HUES48 (cell line): ENCODE results near the gene KIFAP3.

Experiments
- H3K27ac ChIP-seq: one replicate; pipeline ENCODE4 v1.7.0; 2013; ENCODE audit warnings: low read depth, low read length, inconsistent platforms
- H3K27me3 ChIP-seq: 2 replicates; pipeline ENCODE4 v1.6.1; 2013; ENCODE audit warnings: mild to moderate bottlenecking, low read length; ENCODE audit not compliant: control insufficient read depth, insufficient read depth
- H3K36me3 ChIP-seq: 2 replicates; pipeline ENCODE4 v1.6.1; 2013; ENCODE audit warnings: low read length; ENCODE audit not compliant: control insufficient read depth, insufficient read depth
- H3K4me1 ChIP-seq: 2 replicates; pipeline ENCODE4 v1.6.1; 2013; ENCODE audit warnings: mild to moderate bottlenecking, low read length; ENCODE audit not compliant: control insufficient read depth, insufficient read depth
- H3K4me3 ChIP-seq: 2 replicates; pipeline ENCODE4 v1.5.1; 2013; ENCODE audit warnings: mild to moderate bottlenecking, low read depth, low read length
- H3K9ac ChIP-seq: 2 replicates; pipeline ENCODE4 v1.6.1; 2013; ENCODE audit warnings: mild to moderate bottlenecking, low read depth, low read length, moderate library complexity
- H3K9me3 ChIP-seq: 2 replicates; pipeline ENCODE4 v1.6.1; 2013; ENCODE audit warnings: low read length; ENCODE audit not compliant: control insufficient read depth, insufficient read depth

The KIFAP3 gene

GRCh38 chr1:169943963-169944526 is 130.4 kb downstream of the KIFAP3 start:
- H3K9ac ChIP-seq = no peak overlapping the region
- H3K4me3 ChIP-seq = no peak overlapping the region
- no peak overlapping the region for H3K27ac ChIP-seq
- H3K36me3 ChIP-seq = no peaks in the 10 kb centered on the region
- peaks cover under 1% of the 10 kb centered on the region; the same call in 1 of the 2 replicates for H3K4me1 ChIP-seq
- no peaks in the 10 kb centered on the region for H3K27me3 ChIP-seq
- no peaks in the 10 kb centered on the region for H3K9me3 ChIP-seq

DNA sequence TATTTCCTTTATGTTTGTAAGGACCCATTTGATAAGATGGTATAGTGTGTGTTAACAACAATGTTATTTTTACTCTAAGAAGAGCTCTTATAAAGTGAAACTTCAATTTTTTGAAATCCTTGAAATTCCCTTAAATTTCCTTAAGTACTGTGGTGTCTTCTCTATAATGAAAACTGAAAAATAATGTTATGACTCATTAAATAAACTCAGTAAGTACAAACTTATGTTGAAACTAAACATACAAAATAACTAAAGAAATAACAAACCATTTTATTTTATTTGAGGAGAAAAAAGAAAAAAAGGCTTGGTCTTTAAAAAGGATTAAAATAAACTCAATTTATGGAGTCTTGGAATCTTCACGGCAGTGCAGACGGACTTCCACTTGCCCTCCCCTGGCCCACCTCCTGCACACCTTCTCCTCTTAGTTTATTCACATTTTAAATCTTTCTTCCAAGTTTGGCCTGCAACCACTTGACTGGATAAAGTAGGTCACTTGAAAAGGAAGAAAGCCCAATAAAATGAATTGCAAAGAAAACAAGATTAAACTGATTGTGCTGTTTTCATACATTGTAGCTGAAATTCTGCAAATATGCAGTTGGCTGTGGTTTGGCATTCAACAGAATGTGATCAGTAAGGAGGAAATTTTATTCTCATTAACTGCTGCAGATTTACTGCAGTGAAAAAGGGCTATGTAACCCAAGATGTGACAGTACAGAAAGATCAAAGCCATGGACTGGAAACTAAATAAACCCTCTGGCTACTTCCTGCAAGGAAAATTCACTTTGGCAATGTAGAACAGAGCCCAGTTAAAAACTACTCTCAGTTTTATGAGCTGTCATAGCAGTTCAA is 132.3 kb downstream of the KIFAP3 start:
- no peaks in the 10 kb centered on the region for H3K27me3 ChIP-seq
- H3K36me3 ChIP-seq = no peaks in the 10 kb centered on the region
- H3K4me1 ChIP-seq = no peaks in the 10 kb centered on the region
- no peak overlapping the region for H3K4me3 ChIP-seq
- H3K27ac ChIP-seq = no peak overlapping the region
- H3K9ac ChIP-seq = no peak overlapping the region
- no peaks in the 10 kb centered on the region for H3K9me3 ChIP-seq

- H3K4me3 ChIP-seq = no peak overlapping the region
- H3K4me1 ChIP-seq = no peaks in the 10 kb centered on the region
- H3K36me3 ChIP-seq = no peaks in the 10 kb centered on the region
- H3K27me3 ChIP-seq = no peaks in the 10 kb centered on the region
- no peak overlapping the region for H3K27ac ChIP-seq
- no peak overlapping the region for H3K9ac ChIP-seq
- no peaks in the 10 kb centered on the region for H3K9me3 ChIP-seq
Measured at GRCh38 chr1:169933984-169934725, 140.3 kb downstream of the KIFAP3 start.

DNA sequence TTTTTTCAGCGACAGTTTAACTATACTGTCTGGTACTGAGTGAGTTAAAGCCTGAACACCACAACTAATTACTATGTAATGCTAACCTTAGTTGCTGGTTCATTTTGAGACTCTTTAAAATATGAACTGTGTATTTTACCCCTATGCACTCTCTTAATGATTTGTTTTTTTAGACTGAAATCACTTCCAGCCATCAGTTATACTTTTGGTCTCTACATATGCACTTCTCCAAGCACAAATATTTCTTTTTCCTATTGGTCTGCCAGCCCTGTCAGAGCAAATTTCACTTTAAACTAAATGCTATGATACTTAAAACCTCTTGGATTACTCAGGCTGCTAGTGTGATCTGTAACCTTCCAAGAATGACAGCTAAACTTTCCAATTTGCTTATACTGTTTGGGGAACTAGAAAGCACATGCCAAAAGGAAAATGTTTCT is 142.7 kb downstream of the KIFAP3 start:
- no peak overlapping the region for H3K4me3 ChIP-seq
- no peaks in the 10 kb centered on the region for H3K27me3 ChIP-seq
- no peak overlapping the region for H3K9ac ChIP-seq
- no peaks in the 10 kb centered on the region for H3K9me3 ChIP-seq
- no peak overlapping the region for H3K27ac ChIP-seq
- no peaks in the 10 kb centered on the region for H3K36me3 ChIP-seq
- H3K4me1 ChIP-seq = no peaks in the 10 kb centered on the region

- H3K9me3 ChIP-seq = no peaks in the 10 kb centered on the region
- H3K4me3 ChIP-seq = no peak overlapping the region
- H3K9ac ChIP-seq = no peak overlapping the region
- no peaks in the 10 kb centered on the region for H3K4me1 ChIP-seq
- H3K27me3 ChIP-seq = no peaks in the 10 kb centered on the region
- H3K36me3 ChIP-seq = no peaks in the 10 kb centered on the region
- H3K27ac ChIP-seq = no peak overlapping the region
Measured at GRCh38 chr1:169929210-169929526, 145.3 kb downstream of the KIFAP3 start.

GRCh38 chr1:169928438-169929209 is 145.9 kb downstream of the KIFAP3 start:
- H3K9me3 ChIP-seq = no peaks in the 10 kb centered on the region
- H3K4me3 ChIP-seq = no peak overlapping the region
- no peaks in the 10 kb centered on the region for H3K4me1 ChIP-seq
- no peak overlapping the region for H3K9ac ChIP-seq
- H3K36me3 ChIP-seq = no peaks in the 10 kb centered on the region
- no peaks in the 10 kb centered on the region for H3K27me3 ChIP-seq
- no peak overlapping the region for H3K27ac ChIP-seq

DNA sequence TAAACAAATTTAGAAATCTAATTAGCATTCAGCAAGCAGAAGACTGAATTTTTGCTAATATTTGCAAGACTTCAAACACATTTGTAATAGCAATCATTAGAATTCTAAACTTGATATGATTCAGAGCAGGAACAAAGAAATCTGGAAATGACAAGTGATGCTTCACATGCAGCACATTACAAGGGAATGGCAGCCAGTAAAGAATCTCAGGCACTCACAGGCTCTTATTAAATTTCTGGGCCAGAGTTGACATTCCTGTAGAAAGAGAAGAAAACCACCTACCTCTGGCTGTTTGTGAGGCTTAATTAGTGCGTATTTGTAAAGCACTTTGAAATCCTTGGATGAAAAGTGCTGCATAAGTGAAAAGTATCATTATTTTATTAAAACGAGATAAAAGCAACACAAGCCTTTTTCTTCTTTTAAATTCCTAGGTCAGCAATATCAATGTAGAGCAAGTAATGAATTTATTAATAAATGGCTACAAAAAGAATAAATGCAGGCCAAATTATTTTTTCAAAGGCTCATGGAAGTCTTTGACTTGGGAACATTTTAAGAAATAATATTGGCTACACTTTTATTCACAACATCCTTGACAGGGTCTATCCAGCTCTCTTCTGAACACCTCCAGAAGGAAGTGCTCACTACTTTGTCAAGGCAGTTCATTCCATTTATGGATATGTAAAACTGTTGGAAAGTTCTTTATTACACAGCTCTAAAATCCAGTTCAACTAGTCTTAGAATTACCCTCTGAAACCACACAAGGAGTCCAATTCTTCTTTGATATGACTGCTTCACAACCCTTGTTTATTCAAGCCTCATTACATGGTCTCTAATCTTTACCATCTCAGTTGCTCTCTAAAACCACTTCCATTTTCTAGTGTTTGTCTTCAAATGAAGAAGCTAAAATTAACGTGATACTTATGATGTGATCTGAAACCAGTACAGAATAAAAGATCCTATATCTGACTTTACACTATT is 148.7 kb downstream of the KIFAP3 start:
- Histone ChIP-seq H3K9me3 (no peaks in the 10 kb centered on the region), H3K27ac (no peak overlapping the region), H3K36me3 (no peaks in the 10 kb centered on the region), H3K27me3 (no peaks in the 10 kb centered on the region), H3K4me1 (no peaks in the 10 kb centered on the region), H3K4me3 (no peak overlapping the region), H3K9ac (no peak overlapping the region)

GRCh38 chr1:169924829-169925228 is 149.7 kb downstream of the KIFAP3 start:
- no peaks in the 10 kb centered on the region for H3K36me3 ChIP-seq
- H3K4me1 ChIP-seq = no peaks in the 10 kb centered on the region
- no peak overlapping the region for H3K9ac ChIP-seq
- H3K27me3 ChIP-seq = no peaks in the 10 kb centered on the region
- H3K27ac ChIP-seq = no peak overlapping the region
- H3K9me3 ChIP-seq = no peaks in the 10 kb centered on the region
- no peak overlapping the region for H3K4me3 ChIP-seq

GRCh38 chr1:169924063-169924462 is 150.4 kb downstream of the KIFAP3 start:
- no peaks in the 10 kb centered on the region for H3K36me3 ChIP-seq
- H3K9me3 ChIP-seq = no peaks in the 10 kb centered on the region

GRCh38 chr1:169921080-169921479 is 153.4 kb downstream of the KIFAP3 start:
- H3K36me3 ChIP-seq = no peaks in the 10 kb centered on the region
- H3K9me3 ChIP-seq = no peaks in the 10 kb centered on the region
- no peaks in the 10 kb centered on the region for H3K4me1 ChIP-seq
- H3K27ac ChIP-seq = no peak overlapping the region
- no peak overlapping the region for H3K9ac ChIP-seq
- H3K27me3 ChIP-seq = no peaks in the 10 kb centered on the region
- H3K4me3 ChIP-seq = no peak overlapping the region

More at GRCh38 chr1:169924063-169924462, 150.4 kb downstream of the KIFAP3 start:
- Histone ChIP-seq H3K27me3 (no peaks in the 10 kb centered on the region), H3K27ac (no peak overlapping the region), H3K9ac (no peak overlapping the region), H3K4me1 (no peaks in the 10 kb centered on the region), H3K4me3 (no peak overlapping the region)
